KG1 (cell line): ENCODE data around the gene R3HDM2.
"Not testable (repeated sequence)": the region's sequence is repeated elsewhere in the genome, so short reads cannot be mapped to it uniquely, and the experiment has no call there.

Experiments
- DNase-seq: peaks from one replicate; lab custom pipeline; 2025; lab: John Stamatoyannopoulos, UW

Gene R3HDM2

GRCh38 chr12:57329219-57329618 is 101.6 kb downstream of the R3HDM2 start:
- DNase-seq = no peak

- DNase-seq = no peak
These were observed 105.4 kb downstream of the R3HDM2 start for GRCh38 chr12:57325395-57325794.

GRCh38 chr12:57323416-57323815 is 107.4 kb downstream of the R3HDM2 start:
- no peak for DNase-seq

GRCh38 chr12:57320639-57321038 is 110.2 kb downstream of the R3HDM2 start:
- no peak for DNase-seq

GRCh38 chr12:57319678-57320469 is 111.0 kb downstream of the R3HDM2 start:
- DNase-seq = no peak

GRCh38 chr12:57315681-57316080 is 115.2 kb downstream of the R3HDM2 start:
- DNase-seq = no peak

- not testable (repeated sequence) for DNase-seq
These were observed 118.6 kb downstream of the R3HDM2 start for GRCh38 chr12:57312287-57312686.

- DNase-seq = no peak
These were observed 121.4 kb downstream of the R3HDM2 start for GRCh38 chr12:57309420-57309819.

GRCh38 chr12:57300961-57301584 is 129.8 kb downstream of the R3HDM2 start:
- no peak for DNase-seq

- no peak for DNase-seq
These were observed 131.3 kb downstream of the R3HDM2 start for GRCh38 chr12:57299514-57300016.

- no peak for DNase-seq
These were observed 134.6 kb downstream of the R3HDM2 start for GRCh38 chr12:57296291-57296690.

GRCh38 chr12:57282073-57282472 is 148.8 kb downstream of the R3HDM2 start:
- DNase-seq = not testable (repeated sequence)

GRCh38 chr12:57280211-57281062 is 150.4 kb downstream of the R3HDM2 start:
- no peak for DNase-seq

- DNase-seq = no peak
These were observed 152.1 kb downstream of the R3HDM2 start for GRCh38 chr12:57278465-57279381.

GRCh38 chr12:57276935-57277563 is 153.8 kb downstream of the R3HDM2 start:
- no peak for DNase-seq

GRCh38 chr12:57276233-57276632 is 154.6 kb downstream of the R3HDM2 start:
- not testable (repeated sequence) for DNase-seq

- no peak for DNase-seq
These were observed 157.3 kb downstream of the R3HDM2 start for GRCh38 chr12:57273516-57273915.

GRCh38 chr12:57272337-57273151 is 158.3 kb downstream of the R3HDM2 start:
- no peak for DNase-seq

GRCh38 chr12:57270966-57271470 is 159.8 kb downstream of the R3HDM2 start:
- no peak for DNase-seq

- DNase-seq = no peak
These were observed 162.6 kb downstream of the R3HDM2 start for GRCh38 chr12:57268264-57268663.
